CD4-positive, alpha-beta T cell treated with Interleukin-17A for 4 hours (primary cell): ENCODE results near the gene EVI2B.
A peak's percentile ranks its signal among the peaks of the same experiment; 100 is the strongest.
"Not testable (repeated sequence)": the region's sequence is repeated elsewhere in the genome, so short reads cannot be mapped to it uniquely, and the experiment has no call there.

ENCODE experiments used
- DNase-seq: peaks from one replicate; pipeline ENCODE4 v3.0.0-alpha.2; 2020; ENCODE audit warnings: mixed read lengths

Gene EVI2B

GRCh38 chr17:31269036-31269577, 44.7 kb downstream of the EVI2B start:
- no peak for DNase-seq

GRCh38 chr17:31266042-31266441, 47.8 kb downstream of the EVI2B start:
- peak; percentile 38 for DNase-seq

- DNase-seq: not testable (repeated sequence)
Measured at GRCh38 chr17:31262923-31263322, 50.9 kb downstream of the EVI2B start.

- DNase-seq: no peak
Measured at GRCh38 chr17:31261601-31262000, 52.3 kb downstream of the EVI2B start.

GRCh38 chr17:31260151-31260550, 53.7 kb downstream of the EVI2B start:
- DNase-seq: no peak

GRCh38 chr17:31256936-31257335, 56.9 kb downstream of the EVI2B start:
- DNase-seq: no peak

GRCh38 chr17:31254654-31255053, 59.2 kb downstream of the EVI2B start:
- no peak for DNase-seq
